ENCODE results near the gene TMEM117.
"Not testable (repeated sequence)": the region's sequence is repeated elsewhere in the genome, so short reads cannot be mapped to it uniquely, and the experiment has no call there.

Gene TMEM117

DNA sequence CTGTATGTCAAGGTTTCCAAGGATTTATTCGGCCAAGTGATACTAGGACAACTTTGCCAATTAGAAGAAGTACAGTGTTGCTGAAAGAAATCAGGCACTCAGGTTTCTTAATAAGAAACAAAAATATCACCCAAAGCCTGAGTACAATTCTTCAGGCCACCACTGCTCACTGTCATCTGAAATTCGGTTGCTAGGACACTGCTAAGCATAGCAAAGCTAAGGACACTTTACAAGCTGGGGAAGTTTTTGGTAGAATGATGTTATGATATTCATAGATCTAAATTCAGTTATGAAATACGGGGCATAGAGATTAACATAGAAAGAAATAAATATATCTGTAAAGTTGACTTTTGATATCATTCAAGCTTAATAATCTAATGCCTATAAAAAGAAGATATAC is 535.1 kb downstream of the TMEM117 start:
- DNase-seq (ENCODE audit: low spot score in 2 of 2) (no peak), ATAC-seq (no peak)
- Mint-ChIP-seq H3K36me3 (no peaks in the 10 kb centered on the region), H3K27ac (no peak overlapping the region), H3K9me3 (no peaks in the 10 kb centered on the region), H3K4me1 (no peaks in the 10 kb centered on the region), H3K4me3 (no peak overlapping the region)

DNA sequence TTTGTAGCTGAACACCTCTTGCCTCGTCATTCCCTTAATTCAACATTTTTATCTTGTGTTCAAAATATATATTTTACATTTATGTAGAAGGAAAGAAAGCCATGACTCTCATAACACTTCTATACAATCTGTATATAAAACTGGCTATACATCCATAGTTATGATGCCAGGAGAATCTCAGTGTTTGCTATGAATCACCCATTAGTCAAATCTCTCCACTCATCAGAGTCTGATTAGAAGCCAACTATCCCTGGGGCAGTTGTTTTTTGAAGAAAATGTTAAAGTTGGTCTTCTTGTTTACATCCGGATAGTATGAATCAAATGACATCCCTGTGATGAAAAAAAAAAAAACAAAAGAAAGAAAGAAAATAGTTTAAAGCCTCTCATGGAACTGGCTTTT is 536.4 kb downstream of the TMEM117 start:
- no peaks in the 10 kb centered on the region for H3K36me3 Mint-ChIP-seq
- no peak overlapping the region for H3K4me3 Mint-ChIP-seq
- no peak for DNase-seq (ENCODE audit: low spot score in 2 of 2)
- no peak overlapping the region for H3K27ac Mint-ChIP-seq
- ATAC-seq, result no peak
- H3K4me1 Mint-ChIP-seq, result no peaks in the 10 kb centered on the region
- no peaks in the 10 kb centered on the region for H3K9me3 Mint-ChIP-seq

DNA sequence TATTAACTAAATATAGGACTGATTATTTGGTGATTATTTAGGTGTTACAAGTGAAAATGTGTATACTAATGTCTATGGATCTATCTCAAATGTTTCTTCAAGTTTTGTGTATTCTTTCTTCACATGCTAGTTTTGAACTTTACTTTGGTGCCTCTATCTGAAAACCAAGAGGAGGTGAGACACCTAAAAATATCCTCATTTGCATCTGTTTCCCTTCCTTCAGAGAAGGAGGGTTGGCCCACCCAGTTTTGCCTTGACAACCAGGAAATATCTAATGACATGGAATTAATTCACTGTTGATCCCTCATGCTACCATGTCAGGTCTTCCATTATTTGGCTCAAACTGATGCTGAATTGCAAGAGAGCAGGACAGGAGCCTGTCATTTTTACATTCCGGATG is 539.8 kb downstream of the TMEM117 start:
- Mint-ChIP-seq H3K36me3 (no peaks in the 10 kb centered on the region), H3K4me1 (no peaks in the 10 kb centered on the region), H3K9me3 (no peaks in the 10 kb centered on the region), H3K4me3 (no peak overlapping the region), H3K27ac (no peak overlapping the region)
- DNase-seq (ENCODE audit: low spot score in 2 of 2) (no peak), ATAC-seq (no peak)

DNA sequence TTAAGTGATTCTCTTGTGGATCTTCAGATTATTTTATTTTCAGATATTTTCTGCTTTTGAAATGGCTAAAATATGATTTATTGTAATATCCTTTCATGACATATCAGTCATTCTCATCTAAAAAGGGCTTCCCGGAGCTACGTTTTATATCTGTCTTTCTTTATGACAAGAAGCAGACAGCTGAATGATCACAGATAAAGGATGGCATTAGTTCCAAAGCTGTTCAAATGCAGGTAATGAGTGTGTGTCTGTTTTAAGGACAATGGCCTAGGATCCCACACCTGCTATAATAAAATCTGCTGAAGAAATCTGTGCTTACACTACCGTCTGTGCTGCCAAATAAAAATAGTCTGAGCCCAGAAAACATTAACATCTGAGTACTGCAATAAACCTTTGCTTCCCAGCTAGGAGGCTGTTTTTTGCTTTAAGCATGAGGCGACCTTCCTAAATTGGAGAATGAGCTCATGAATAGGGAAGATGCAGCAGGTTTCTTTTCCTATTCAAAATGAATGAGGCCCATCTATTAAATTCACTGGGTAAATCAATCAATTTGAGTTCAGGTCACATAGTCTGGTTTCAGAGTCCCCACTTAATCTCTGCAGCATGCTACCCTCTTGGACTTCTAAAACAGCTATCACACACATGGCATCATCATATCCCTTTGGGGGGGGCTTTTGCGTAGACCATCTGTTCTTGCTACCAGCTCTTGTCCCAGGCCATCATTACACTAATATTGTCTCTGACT is 541.7 kb downstream of the TMEM117 start:
- H3K9me3 Mint-ChIP-seq, result no peaks in the 10 kb centered on the region

DNA sequence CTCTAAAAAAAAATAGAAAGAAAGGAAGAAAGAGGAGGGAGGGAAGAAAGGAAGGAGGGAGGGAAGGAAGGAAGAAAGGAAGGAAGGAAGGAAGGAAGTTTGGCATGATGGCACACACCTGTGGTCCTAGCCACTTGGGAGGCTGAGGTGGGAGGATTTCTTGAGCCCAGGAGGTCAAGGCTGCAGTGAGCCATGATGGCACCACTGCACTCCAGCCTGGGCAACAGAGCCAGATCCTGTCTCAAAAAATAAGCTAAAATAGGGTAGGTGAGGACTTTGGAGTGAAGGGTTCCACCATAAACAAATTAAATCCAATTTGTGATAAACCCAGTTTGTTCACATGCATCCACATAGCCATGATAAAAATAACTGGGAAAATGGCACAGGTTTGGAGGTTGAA is 543.2 kb downstream of the TMEM117 start:
- not testable (repeated sequence) for DNase-seq (ENCODE audit: low spot score in 2 of 2); H3K27ac Mint-ChIP-seq; H3K4me3 Mint-ChIP-seq; ATAC-seq; H3K9me3 Mint-ChIP-seq; H3K4me1 Mint-ChIP-seq; H3K36me3 Mint-ChIP-seq

More for the DNA sequence above, 541.7 kb downstream of the TMEM117 start:
- H3K27ac Mint-ChIP-seq, result no peak overlapping the region
- no peaks in the 10 kb centered on the region for H3K4me1 Mint-ChIP-seq
- no peak overlapping the region for H3K4me3 Mint-ChIP-seq
- ATAC-seq, result no peak
- DNase-seq (ENCODE audit: low spot score in 2 of 2), result no peak
- H3K36me3 Mint-ChIP-seq, result no peaks in the 10 kb centered on the region

DNA sequence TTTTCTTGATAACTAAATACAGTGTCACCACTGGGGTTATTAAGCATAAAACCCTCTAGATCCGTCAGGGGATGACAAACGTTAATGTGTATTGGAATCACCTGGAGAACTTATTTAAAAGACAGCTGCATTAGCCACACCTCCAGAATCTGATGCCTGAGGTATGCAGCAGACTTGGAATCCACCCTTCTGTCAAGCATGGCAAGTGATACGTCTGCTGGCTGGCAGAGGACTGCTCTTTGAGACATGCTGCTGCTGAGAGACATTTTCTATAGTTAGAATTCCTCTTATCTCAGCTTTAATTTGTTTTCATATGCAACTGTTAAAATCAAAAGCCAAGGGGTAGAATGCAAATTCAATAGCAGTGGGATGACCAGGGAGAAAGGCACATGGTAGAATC is 544.0 kb downstream of the TMEM117 start:
- H3K9me3 Mint-ChIP-seq, result no peaks in the 10 kb centered on the region
- H3K36me3 Mint-ChIP-seq, result no peaks in the 10 kb centered on the region
- H3K4me3 Mint-ChIP-seq, result no peak overlapping the region
- no peak for ATAC-seq
- H3K4me1 Mint-ChIP-seq, result no peaks in the 10 kb centered on the region
- no peak overlapping the region for H3K27ac Mint-ChIP-seq
- no peak for DNase-seq (ENCODE audit: low spot score in 2 of 2)

DNA sequence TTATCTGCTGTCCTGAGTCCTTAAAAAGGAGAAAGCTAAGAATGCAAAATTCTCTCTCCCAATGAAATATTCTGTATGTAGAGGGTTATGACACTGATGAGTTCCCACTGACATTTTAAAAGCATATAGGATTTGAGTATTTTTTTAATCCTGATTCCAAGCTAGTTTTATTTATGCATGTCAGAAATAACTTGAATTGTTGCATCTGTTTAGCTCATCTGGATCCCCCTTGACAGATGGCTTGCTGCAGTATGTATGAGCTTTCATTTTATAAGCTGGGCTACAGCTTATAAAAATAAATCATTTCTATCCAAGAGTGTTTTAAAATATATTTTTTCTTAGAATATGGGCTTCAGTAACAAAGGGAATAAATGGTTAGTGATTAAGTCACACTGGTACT is 545.0 kb downstream of the TMEM117 start:
- no peaks in the 10 kb centered on the region for H3K9me3 Mint-ChIP-seq
- no peak for ATAC-seq
- no peak overlapping the region for H3K27ac Mint-ChIP-seq
- DNase-seq (ENCODE audit: low spot score in 2 of 2), result no peak
- no peaks in the 10 kb centered on the region for H3K4me1 Mint-ChIP-seq
- no peak overlapping the region for H3K4me3 Mint-ChIP-seq
- H3K36me3 Mint-ChIP-seq, result no peaks in the 10 kb centered on the region

DNA sequence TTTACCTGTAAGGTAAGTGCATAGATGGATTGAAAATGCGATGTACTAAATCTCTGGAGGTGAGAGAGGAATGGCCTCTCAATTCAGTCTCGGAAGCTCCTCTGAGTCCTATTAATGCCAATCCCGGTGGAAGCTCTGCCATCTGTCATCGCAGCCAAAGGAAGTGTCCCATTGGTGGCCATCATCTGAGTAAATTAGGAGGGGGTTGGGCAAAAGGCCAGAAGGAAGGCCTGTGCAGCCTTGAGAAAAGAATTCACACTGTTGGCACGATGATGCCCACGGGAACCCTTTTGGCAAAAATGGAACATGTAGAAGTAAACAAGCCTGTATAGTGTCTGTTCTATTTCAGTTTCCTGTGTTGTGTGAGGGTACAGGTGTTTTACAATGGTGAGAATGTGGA is 545.5 kb downstream of the TMEM117 start:
- DNase-seq (ENCODE audit: low spot score in 2 of 2) (no peak), ATAC-seq (no peak)
- Mint-ChIP-seq H3K4me1 (no peaks in the 10 kb centered on the region), H3K4me3 (no peak overlapping the region), H3K9me3 (no peaks in the 10 kb centered on the region), H3K27ac (no peak overlapping the region), H3K36me3 (no peaks in the 10 kb centered on the region)

DNA sequence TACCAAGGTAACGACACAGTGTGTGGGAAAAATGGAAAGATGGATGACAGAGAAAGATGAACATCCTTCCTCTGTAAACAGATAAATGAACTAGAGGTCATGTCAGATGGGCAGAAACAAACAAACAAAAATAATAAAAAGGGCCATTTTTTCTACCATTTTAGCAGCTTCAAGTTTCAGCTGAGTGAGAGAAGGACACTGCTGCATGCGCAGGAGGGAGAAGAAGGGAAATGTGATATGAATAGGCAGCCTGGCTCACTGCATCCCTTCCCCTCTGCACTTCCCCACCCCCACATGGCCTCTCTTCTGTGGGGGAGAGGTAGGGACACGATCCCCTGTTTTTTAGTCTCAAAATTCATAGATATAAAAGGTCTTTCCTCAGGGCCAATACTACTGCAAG is 548.3 kb downstream of the TMEM117 start:
- DNase-seq (ENCODE audit: low spot score in 2 of 2) (no peak), ATAC-seq (no peak)
- Mint-ChIP-seq H3K9me3 (no peaks in the 10 kb centered on the region), H3K36me3 (no peaks in the 10 kb centered on the region), H3K27ac (no peak overlapping the region), H3K4me1 (no peaks in the 10 kb centered on the region), H3K4me3 (no peak overlapping the region)

DNA sequence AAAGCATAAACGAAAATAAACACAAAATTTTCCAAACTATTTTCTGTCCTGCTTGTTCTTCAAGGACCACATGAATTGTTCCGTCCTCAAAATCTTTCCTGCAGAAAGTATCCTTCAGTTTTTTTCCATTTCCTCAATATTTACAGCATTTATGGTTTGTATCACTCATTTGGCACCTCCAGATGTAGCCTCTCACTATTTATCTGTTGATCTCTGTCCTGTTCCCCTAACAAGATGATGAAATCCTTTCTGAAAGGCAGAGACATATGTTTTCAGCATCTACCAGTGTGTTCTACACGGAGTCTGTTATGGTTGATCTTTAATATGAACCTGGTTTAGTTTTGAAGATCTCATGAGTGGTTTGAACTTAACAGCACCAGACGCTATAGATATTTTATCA is 550.1 kb downstream of the TMEM117 start:
- Mint-ChIP-seq H3K4me3 (no peak overlapping the region), H3K9me3 (no peaks in the 10 kb centered on the region), H3K4me1 (no peaks in the 10 kb centered on the region), H3K27ac (no peak overlapping the region), H3K36me3 (no peaks in the 10 kb centered on the region)
- DNase-seq (ENCODE audit: low spot score in 2 of 2) (no peak), ATAC-seq (no peak)

DNA sequence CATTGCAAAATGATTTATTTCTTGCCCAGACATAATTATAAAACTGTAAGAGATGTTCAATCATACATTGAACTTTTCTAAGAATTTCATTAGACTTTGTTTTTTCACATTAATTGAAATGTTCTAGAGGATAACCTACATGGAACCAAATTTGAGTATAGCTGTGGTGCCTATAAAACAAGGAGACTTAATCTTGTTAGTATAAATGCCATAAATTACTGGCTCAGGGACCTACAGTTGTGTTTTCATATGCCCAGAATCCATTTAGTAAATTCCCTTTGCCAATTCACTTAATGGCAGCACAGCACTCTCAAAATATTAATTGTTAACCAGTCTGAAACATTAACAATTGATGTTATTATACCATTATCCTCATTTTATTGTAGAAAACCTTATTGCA is 551.7 kb downstream of the TMEM117 start:
- ATAC-seq (no peak), DNase-seq (ENCODE audit: low spot score in 2 of 2) (no peak)
- Mint-ChIP-seq H3K36me3 (no peaks in the 10 kb centered on the region), H3K27ac (no peak overlapping the region), H3K9me3 (no peaks in the 10 kb centered on the region), H3K4me1 (no peaks in the 10 kb centered on the region), H3K4me3 (no peak overlapping the region)

DNA sequence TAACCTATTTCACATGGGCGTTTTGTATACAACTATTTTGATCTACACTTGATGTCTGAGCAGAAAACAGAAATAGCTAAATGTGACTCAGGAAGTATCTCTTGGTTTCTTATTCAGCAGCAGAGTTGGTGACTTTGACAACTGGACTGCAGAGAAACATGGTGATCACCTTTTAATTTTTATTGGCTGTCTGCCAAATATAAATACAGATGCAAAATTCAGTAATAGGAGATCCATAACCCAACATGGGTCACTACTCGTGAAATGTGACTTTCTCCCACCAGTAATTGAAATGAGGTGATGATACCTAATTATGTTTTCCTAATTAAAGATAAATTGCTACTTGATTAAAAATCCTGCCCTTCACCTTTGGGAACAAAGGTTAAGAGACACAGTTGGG is 553.2 kb downstream of the TMEM117 start:
- DNase-seq (ENCODE audit: low spot score in 2 of 2), result no peak
- no peaks in the 10 kb centered on the region for H3K36me3 Mint-ChIP-seq
- no peaks in the 10 kb centered on the region for H3K9me3 Mint-ChIP-seq
- no peak overlapping the region for H3K27ac Mint-ChIP-seq
- no peak for ATAC-seq
- H3K4me3 Mint-ChIP-seq, result no peak overlapping the region
- no peaks in the 10 kb centered on the region for H3K4me1 Mint-ChIP-seq

DNA sequence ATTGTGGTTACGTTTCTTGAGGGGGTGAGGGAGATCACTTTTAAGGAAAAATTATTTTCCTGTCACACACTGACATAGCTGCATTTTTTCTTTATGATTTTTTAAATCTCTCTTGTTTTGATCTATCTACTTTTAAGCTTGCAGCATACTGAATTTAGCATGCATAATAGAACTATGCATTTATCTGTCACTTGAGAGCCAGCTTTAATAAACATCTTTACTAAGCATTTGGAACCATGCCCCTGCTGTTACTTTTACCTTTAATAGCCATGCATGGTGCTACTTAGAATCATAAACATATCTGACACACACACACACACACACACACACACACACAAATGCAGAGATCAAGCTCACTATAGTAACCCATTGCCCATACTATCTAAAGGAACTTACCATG is 554.0 kb downstream of the TMEM117 start:
- no peak for DNase-seq (ENCODE audit: low spot score in 2 of 2)
- ATAC-seq, result no peak
- no peak overlapping the region for H3K4me3 Mint-ChIP-seq
- no peaks in the 10 kb centered on the region for H3K4me1 Mint-ChIP-seq
- no peaks in the 10 kb centered on the region for H3K9me3 Mint-ChIP-seq
- H3K27ac Mint-ChIP-seq, result no peak overlapping the region
- H3K36me3 Mint-ChIP-seq, result no peaks in the 10 kb centered on the region

DNA sequence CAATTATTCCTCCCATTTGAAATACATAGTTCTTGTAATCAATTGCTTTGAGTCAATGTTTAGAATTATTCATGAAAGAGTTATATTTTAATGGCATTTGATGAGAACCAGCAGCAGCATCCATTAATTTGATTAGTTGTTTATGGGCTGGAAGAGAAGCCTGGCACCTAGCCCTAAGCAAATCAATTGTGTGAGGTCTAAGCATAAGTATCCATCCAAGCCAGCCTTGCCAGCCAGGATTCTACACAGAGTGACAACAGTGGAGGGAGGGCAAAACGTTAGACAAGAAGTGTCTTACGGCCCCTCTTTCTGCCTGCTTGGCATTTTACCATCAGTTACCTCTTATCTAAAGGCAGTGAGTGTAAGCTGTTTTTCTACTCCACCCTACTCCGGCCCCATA is 561.8 kb downstream of the TMEM117 start:
- Mint-ChIP-seq H3K36me3 (no peaks in the 10 kb centered on the region), H3K27ac (no peak overlapping the region), H3K9me3 (no peaks in the 10 kb centered on the region), H3K4me1 (no peaks in the 10 kb centered on the region), H3K4me3 (no peak overlapping the region)
- DNase-seq (ENCODE audit: low spot score in 2 of 2), result no peak
- no peak for ATAC-seq

DNA sequence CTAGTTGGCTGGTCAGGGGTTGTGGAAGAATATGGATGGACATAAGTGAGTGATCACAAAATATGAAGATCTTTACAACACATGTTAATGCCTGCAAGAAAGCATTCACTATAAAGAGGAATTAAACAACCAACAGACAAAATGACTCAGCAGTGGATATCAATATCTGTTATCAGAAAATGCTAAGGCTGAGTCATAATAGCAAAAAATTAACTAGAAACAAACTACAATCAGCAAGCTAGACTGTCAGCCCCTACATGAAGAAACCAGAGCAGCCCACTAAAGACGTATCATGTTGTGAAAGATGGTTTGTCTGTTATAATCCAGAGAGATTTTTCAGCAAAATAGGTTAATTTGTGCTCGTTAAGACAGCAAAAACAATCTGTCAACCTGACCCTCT is 567.3 kb downstream of the TMEM117 start:
- no peaks in the 10 kb centered on the region for H3K9me3 Mint-ChIP-seq
- ATAC-seq (no peak), DNase-seq (ENCODE audit: low spot score in 2 of 2) (no peak)
- no peaks in the 10 kb centered on the region for H3K4me1 Mint-ChIP-seq
- H3K4me3 Mint-ChIP-seq, result no peak overlapping the region
- H3K36me3 Mint-ChIP-seq, result no peaks in the 10 kb centered on the region
- H3K27ac Mint-ChIP-seq, result no peak overlapping the region

DNA sequence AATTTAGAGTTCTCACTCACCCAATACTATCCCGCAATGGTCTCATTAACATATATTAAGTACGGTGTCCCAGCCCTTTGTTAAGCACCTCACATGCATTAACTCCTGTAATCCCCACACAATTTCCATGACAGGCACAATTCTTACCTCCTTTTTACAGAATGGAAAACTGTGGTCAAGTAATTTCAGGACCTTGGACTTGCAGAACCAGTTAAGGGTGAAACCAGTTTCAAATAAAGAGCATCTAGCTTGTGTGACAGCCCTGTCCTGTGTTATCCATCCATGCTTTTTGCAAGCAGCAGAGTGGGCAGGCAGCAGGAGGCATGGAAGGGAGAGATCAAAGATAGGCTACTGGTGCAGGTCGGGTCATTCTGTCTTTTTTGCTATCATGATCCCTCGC is 569.4 kb downstream of the TMEM117 start:
- H3K4me3 Mint-ChIP-seq, result no peak overlapping the region
- H3K4me1 Mint-ChIP-seq, result no peaks in the 10 kb centered on the region
- no peaks in the 10 kb centered on the region for H3K9me3 Mint-ChIP-seq
- DNase-seq (ENCODE audit: low spot score in 2 of 2) (no peak), ATAC-seq (no peak)
- H3K27ac Mint-ChIP-seq, result no peak overlapping the region
- H3K36me3 Mint-ChIP-seq, result no peaks in the 10 kb centered on the region

DNA sequence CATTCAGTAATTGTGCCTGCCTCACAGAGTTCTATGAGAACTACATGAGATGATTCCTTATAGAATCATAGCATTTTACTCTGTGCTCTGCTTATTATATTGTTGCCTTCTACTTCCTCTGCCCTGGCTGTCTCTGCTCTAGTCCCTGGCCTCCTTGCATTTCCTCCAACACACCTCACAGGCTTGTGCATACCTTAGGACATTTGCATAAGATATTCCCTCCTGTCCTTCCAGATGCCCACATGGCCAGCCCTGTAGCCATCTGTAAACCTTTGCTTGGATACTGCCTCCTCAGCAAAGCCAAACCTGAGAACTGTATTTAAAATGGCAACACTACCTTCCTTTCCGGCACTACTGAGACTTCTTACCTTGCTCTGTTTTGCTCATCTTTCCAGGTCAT is 586.7 kb downstream of the TMEM117 start:
- no peak for ATAC-seq
- no peaks in the 10 kb centered on the region for H3K9me3 Mint-ChIP-seq
- H3K4me1 Mint-ChIP-seq, result no peaks in the 10 kb centered on the region
- no peak for DNase-seq (ENCODE audit: low spot score in 2 of 2)
- no peaks in the 10 kb centered on the region for H3K36me3 Mint-ChIP-seq
- no peak overlapping the region for H3K4me3 Mint-ChIP-seq
- H3K27ac Mint-ChIP-seq, result no peak overlapping the region
